HCT116 (cell line): ENCODE data around the gene WNK1. TPM values are rescaled to one million over a fixed set of nuclear protein-coding genes. Genes with fewer than 3 reads are reported as not detected.

Experiments
- ATAC-seq: fragments of 200-7000 bp; cut with Tn5 transposase; 2 replicates; pipeline ENCODE4 v1.9.1; 2020; ENCODE audit warnings: mild to moderate bottlenecking, moderate library complexity
- BruUV-seq: library from RNA; stranded (reverse); fragments of 400-500 nt; replicated peaks from 2 replicates; lab custom pipeline; 2021; lab: Mats Ljungman, UMichigan
- CTCF ChIA-PET: fragments of 300-600 bp; sonication (Branson Sonifier 250); formaldehyde crosslinking; loops from one replicate; lab custom pipeline; 2021; ENCODE audit warnings: antibody characterized with exemption; lab: Charles Lee
- POLR2A ChIA-PET: fragments of 300-600, 350-600 bp; sonication (Branson Sonifier 250); formaldehyde crosslinking; loops from one replicate; lab custom pipeline; 2021; ENCODE audit warnings: antibody characterized with exemption; lab: Charles Lee
- RAD21 ChIA-PET, 2 experiments: fragments of 300-600 bp; sonication (Branson Sonifier 250); formaldehyde crosslinking; loops; one replicate each; lab custom pipeline; 2023; ENCODE audit warnings: low total read pairs in 2 of 2; ENCODE audit not compliant: uncharacterized antibody in 2 of 2, unreplicated experiment in 2 of 2, low non-redundant PET in 1 of 2; lab: Charles Lee
- DNase-seq: peaks from one replicate; pipeline ENCODE4 v3.0.0-alpha.2; 2010; ENCODE audit warnings: low read depth, low spot score
- H2AFZ ChIP-seq: fragments of 200-600 bp; shearing (Covaris generic), sonication (generic); 2 replicates; pipeline ENCODE4 v1.6.1; 2017; ENCODE audit warnings: low read depth, mixed run types, mixed read lengths, antibody characterized with exemption, low read length; ENCODE audit not compliant: poor library complexity, severe bottlenecking
- H3K27ac ChIP-seq: 2 replicates; pipeline ENCODE4 v1.5.1; 2012; ENCODE audit warnings: low read depth, low read length
- H3K27me3 ChIP-seq: fragments of 200-600 bp; sonication (generic); 2 replicates; pipeline ENCODE4 v1.6.1; 2016; ENCODE audit warnings: mixed run types, low read length, mixed read lengths; ENCODE audit not compliant: insufficient read depth
- H3K36me3 ChIP-seq, 2 experiments: fragments of 200-500 bp in 1 of 2; fragments of 200-600 bp in 1 of 2; sonication (Bioruptor generic) in 1 of 2; sonication (generic) in 1 of 2; 2 replicates each; pipeline versions ENCODE4 v1.5.1 to v1.6.1; 2014 to 2016; ENCODE audit warnings: low read length in 2 of 2, inconsistent platforms in 1 of 2, mixed read lengths in 1 of 2, mixed run types in 1 of 2; ENCODE audit not compliant: insufficient read depth in 2 of 2, control insufficient read depth in 1 of 2
- H3K4me1 ChIP-seq, 2 experiments: fragments of 200-600 bp in 1 of 2; sonication (generic) in 1 of 2; 2 replicates each; pipeline versions ENCODE4 v1.5.1 to v1.6.1; 2012 to 2017; ENCODE audit warnings: low read length in 2 of 2, inconsistent platforms in 1 of 2, mild to moderate bottlenecking in 1 of 2, mixed read lengths in 1 of 2, mixed run types in 1 of 2, moderate library complexity in 1 of 2; ENCODE audit not compliant: insufficient read depth in 2 of 2, control insufficient read depth in 1 of 2
- H3K4me2 ChIP-seq: fragments of 200-600 bp; sonication (generic); 2 replicates; pipeline ENCODE4 v1.6.1; 2017; ENCODE audit warnings: mixed run types, low read length, mixed read lengths
- H3K4me3 ChIP-seq, 2 experiments: fragments of 200-600 bp in 1 of 2; sonication (generic) in 1 of 2; replicated peaks in 1 of 2; 2 replicates each; pipeline ENCODE4 v1.5.1; 2011 to 2016; ENCODE audit warnings: low read length in 2 of 2, control low read depth in 1 of 2, low read depth in 1 of 2, mild to moderate bottlenecking in 1 of 2, mixed read lengths in 1 of 2, mixed run types in 1 of 2
- H3K79me2 ChIP-seq: fragments of 200-600 bp; sonication (generic); 2 replicates; pipeline ENCODE4 v1.6.1; 2017; ENCODE audit warnings: mild to moderate bottlenecking, mixed run types, low read length, moderate library complexity, mixed read lengths; ENCODE audit not compliant: insufficient read depth
- H3K9ac ChIP-seq: fragments of 200-600 bp; sonication (generic); 2 replicates; pipeline ENCODE4 v1.6.1; 2016; ENCODE audit warnings: low read length, mixed read lengths
- H3K9me2 ChIP-seq: fragments of 200-600 bp; sonication (generic), shearing (Covaris generic); 2 replicates; pipeline ENCODE4 v1.6.1; 2017; ENCODE audit warnings: mixed run types, mild to moderate bottlenecking, moderate library complexity; ENCODE audit not compliant: insufficient read depth
- H3K9me3 ChIP-seq, 2 experiments: fragments of 200-500 bp in 1 of 2; fragments of 200-600 bp in 1 of 2; sonication (Bioruptor generic) in 1 of 2; sonication (generic) in 1 of 2; 2 replicates each; pipeline ENCODE4 v1.6.1; 2014 to 2017; ENCODE audit warnings: low read length in 2 of 2, mixed read lengths in 2 of 2, inconsistent platforms in 1 of 2, low read depth in 1 of 2, mild to moderate bottlenecking in 1 of 2, mixed run types in 1 of 2, moderate library complexity in 1 of 2; ENCODE audit not compliant: control insufficient read depth in 1 of 2, insufficient read depth in 1 of 2
- H4K20me1 ChIP-seq: fragments of 200-600 bp; sonication (generic), shearing (Covaris generic); 2 replicates; pipeline ENCODE4 v1.6.1; 2017; ENCODE audit warnings: mixed run types, mild to moderate bottlenecking, moderate library complexity; ENCODE audit not compliant: insufficient read depth
- CTCF ChIP-seq, 3 experiments: fragments of 200-600 bp in 1 of 3; sonication (generic) in 1 of 3; IDR thresholded peaks in 2 of 3; conservative IDR thresholded peaks in 1 of 3; 2 replicates each; pipeline ENCODE4 v1.5.1; 2012 to 2017; ENCODE audit warnings: low read depth in 2 of 3, low read length in 2 of 3, antibody characterized with exemption in 1 of 3, borderline replicate concordance in 1 of 3, control low read depth in 1 of 3, mild to moderate bottlenecking in 1 of 3, mixed read lengths in 1 of 3, mixed run types in 1 of 3, moderate library complexity in 1 of 3; ENCODE audit not compliant: insufficient read depth in 1 of 3
- EZH2 ChIP-seq: fragments of 200-600 bp; sonication (generic); IDR thresholded peaks from 2 replicates; pipeline ENCODE4 v1.6.1; 2017; ENCODE audit warnings: antibody characterized with exemption, mixed run types
- POLR2A ChIP-seq: IDR thresholded peaks from 2 replicates; pipeline ENCODE4 v1.7.0; 2011; ENCODE audit warnings: borderline replicate concordance; ENCODE audit not compliant: insufficient read depth, insufficient read length; ENCODE audit errors: extremely low read depth
- RAD21 ChIP-seq: IDR thresholded peaks from 2 replicates; pipeline ENCODE4 v1.6.1; 2012; ENCODE audit warnings: low read depth, mild to moderate bottlenecking
- SRF ChIP-seq: IDR thresholded peaks from 2 replicates; pipeline ENCODE4 v1.6.1; 2012; ENCODE audit warnings: low read depth
- intact Hi-C: fragments of 100-400 bp; cut with micrococcal nuclease; formaldehyde crosslinking; loops from 2 replicates; pipeline ENCODE4 v1.10.0; 2022
- total RNA-seq: library from RNA; stranded (reverse); gene quantifications from one replicate; pipeline ENCODE4 v1.2.1, GENCODE V29; 2021; ENCODE audit not compliant: unreplicated experiment

The WNK1 gene
- total RNA-seq, 1 experiment from 2014 or later: 81.0 TPM

DNA sequence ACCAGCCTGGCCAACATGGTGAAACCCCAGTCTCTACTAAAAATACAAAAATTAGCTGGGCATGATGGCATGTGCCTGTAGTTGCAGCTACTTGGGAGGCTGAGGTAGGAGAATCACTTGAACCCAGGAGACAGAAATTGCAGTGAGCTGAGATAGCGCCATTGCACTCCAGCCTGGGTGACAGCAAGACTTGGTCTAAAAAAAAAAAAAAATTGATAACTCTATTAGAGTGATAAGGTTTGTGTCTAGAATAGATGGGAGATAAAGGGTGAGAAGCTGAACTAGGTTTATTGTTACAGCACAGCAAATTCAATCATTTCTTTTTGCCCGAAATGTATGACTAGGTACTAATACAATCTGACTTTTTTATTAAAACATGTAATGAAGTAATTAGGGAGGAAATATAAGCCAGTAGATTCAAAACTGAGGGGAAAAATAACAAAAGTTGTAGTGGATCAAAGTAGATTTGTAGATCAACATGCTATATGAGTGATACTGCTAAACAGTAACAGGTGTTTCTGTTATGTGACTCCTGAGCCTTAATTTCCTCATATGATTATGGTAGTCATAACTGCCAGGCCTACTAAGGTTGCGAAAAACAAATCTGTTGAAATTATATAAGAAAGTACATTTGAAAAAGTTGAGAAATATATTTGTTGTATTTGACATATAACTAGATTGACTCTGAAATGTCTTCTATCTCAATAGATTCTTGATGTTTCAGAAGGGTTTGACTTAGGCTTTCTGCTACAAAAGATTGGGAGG lies 83.6 kb downstream of the WNK1 start:
- intact Hi-C loops: no loop called here
- Histone ChIP-seq H3K9me2 (no peaks in the 10 kb centered on the region), H3K9ac (no peak overlapping the region), H2AFZ (no peak overlapping the region), H3K4me1 (no peaks in the 10 kb centered on the region), H3K27ac (no peak overlapping the region)
- no TSS peak for BruUV-seq
- TF ChIP-seq EZH2 (no peak), RAD21 (no peak), SRF (no peak)
- TF ChIP-seq, all 23 proteins: peak for 0
- Histone ChIP-seq H3K36me3 (peaks cover 0 to 3% of the 10 kb centered on the region in 2 experiments; a peak in 1 of 4 replicates), H3K9me3 (no peaks in the 10 kb centered on the region), H3K4me2 (no peak overlapping the region), H3K4me3 (no peak overlapping the region), H3K27me3 (no peaks in the 10 kb centered on the region), H4K20me1 (peaks cover 9% of the 10 kb centered on the region), H3K79me2 (peaks cover 17% of the 10 kb centered on the region; the same call in 1 of the 2 replicates)
- RAD21 ChIA-PET: no interaction called here
- no peak for DNase-seq
- CTCF ChIA-PET: no interaction called here
- no peak for ATAC-seq
- POLR2A ChIA-PET: no interaction called here

DNA sequence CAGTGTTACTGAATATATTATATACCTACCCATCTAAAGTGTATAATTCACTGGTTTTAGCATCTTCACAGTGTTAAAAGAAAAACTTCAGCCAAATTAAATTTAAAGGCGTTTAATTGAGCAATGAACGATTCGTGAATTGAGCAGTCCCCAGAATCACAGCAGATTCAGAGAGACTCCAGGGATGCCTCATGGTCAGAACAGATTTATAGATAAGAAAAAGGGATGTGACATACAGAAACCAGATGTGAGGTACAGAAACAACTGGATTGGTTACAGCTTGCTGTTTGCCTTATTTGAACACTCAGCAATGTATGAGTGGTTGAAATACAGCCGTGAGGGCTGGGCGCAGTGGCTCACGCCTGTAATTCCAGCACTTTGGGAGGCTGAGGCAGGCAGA lies 84.6 kb downstream of the WNK1 start:
- no peak overlapping the region for H3K9ac ChIP-seq
- no peak overlapping the region for H3K4me2 ChIP-seq
- ChIA-PET RAD21 (no interaction called here), CTCF (no interaction called here), POLR2A (no interaction called here)
- H3K27ac ChIP-seq: no peak overlapping the region
- intact Hi-C loops: no loop called here
- H3K4me1 ChIP-seq: no peaks in the 10 kb centered on the region
- no peaks in the 10 kb centered on the region for H3K9me3 ChIP-seq
- no peaks in the 10 kb centered on the region for H3K9me2 ChIP-seq
- H3K79me2 ChIP-seq: peaks cover 22% of the 10 kb centered on the region; the same call in 1 of the 2 replicates
- no TSS peak for BruUV-seq
- no peak overlapping the region for H2AFZ ChIP-seq
- DNase-seq: no peak
- H4K20me1 ChIP-seq: peaks cover 9% of the 10 kb centered on the region
- H3K36me3 ChIP-seq: peaks cover 0 to 3% of the 10 kb centered on the region in 2 experiments; a peak in 1 of 4 replicates
- no peak for ATAC-seq
- H3K27me3 ChIP-seq: no peaks in the 10 kb centered on the region
- TF ChIP-seq POLR2A (no peak), CTCF (IDR thresholded peaks at IDR 0.05 in 2 of 3, conservative IDR thresholded peaks at IDR 0.05 in 1 of 3; ENCODE audit: borderline replicate concordance in 1 of 3, insufficient read depth in 1 of 3, low read depth in 2 of 3, low read length in 2 of 3) (no peak)
- no peak overlapping the region for H3K4me3 ChIP-seq
